OCI-M2 (cell line): ENCODE measurements around the gene KIF16B.

Source experiments
- DNase-seq: peaks from one replicate; lab custom pipeline; 2025; ENCODE audit not compliant: unreplicated experiment; lab: John Stamatoyannopoulos, UW

The KIF16B gene

GRCh38 chr20:16483024-16483423 lies 90.2 kb downstream of the KIF16B start:
- no peak for DNase-seq

GRCh38 chr20:16481977-16482376 lies 91.3 kb downstream of the KIF16B start:
- no peak for DNase-seq

GRCh38 chr20:16479666-16480065 lies 93.6 kb downstream of the KIF16B start:
- DNase-seq: no peak

GRCh38 chr20:16477632-16478031 lies 95.6 kb downstream of the KIF16B start:
- no peak for DNase-seq

- DNase-seq: peak; percentile 36
Measured at GRCh38 chr20:16476032-16476431, 97.2 kb downstream of the KIF16B start.

- no peak for DNase-seq
Measured at GRCh38 chr20:16475225-16475624, 98.0 kb downstream of the KIF16B start.

GRCh38 chr20:16474363-16474762 lies 98.9 kb downstream of the KIF16B start:
- no peak for DNase-seq

- DNase-seq: peak; percentile 4
Measured at GRCh38 chr20:16472045-16472872, 101.0 kb downstream of the KIF16B start.

GRCh38 chr20:16469395-16469905 lies 103.8 kb downstream of the KIF16B start:
- no peak for DNase-seq

- DNase-seq: no peak
Measured at GRCh38 chr20:16462711-16463110, 110.5 kb downstream of the KIF16B start.

GRCh38 chr20:16459019-16459700 lies 114.1 kb downstream of the KIF16B start:
- DNase-seq: no peak

- DNase-seq: no peak
Measured at GRCh38 chr20:16457514-16457913, 115.7 kb downstream of the KIF16B start.

GRCh38 chr20:16455324-16455723 lies 117.9 kb downstream of the KIF16B start:
- no peak for DNase-seq

- DNase-seq: no peak
Measured at GRCh38 chr20:16451982-16452381, 121.3 kb downstream of the KIF16B start.

GRCh38 chr20:16451001-16451400 lies 122.2 kb downstream of the KIF16B start:
- DNase-seq: no peak

- no peak for DNase-seq
Measured at GRCh38 chr20:16446991-16447390, 126.3 kb downstream of the KIF16B start.

GRCh38 chr20:16446246-16446645 lies 127.0 kb downstream of the KIF16B start:
- DNase-seq: no peak

GRCh38 chr20:16445482-16445881 lies 127.8 kb downstream of the KIF16B start:
- no peak for DNase-seq

GRCh38 chr20:16444057-16444777 lies 129.0 kb downstream of the KIF16B start:
- DNase-seq: no peak

GRCh38 chr20:16441546-16442164 lies 131.6 kb downstream of the KIF16B start:
- DNase-seq: no peak

GRCh38 chr20:16440686-16441085 lies 132.6 kb downstream of the KIF16B start:
- DNase-seq: no peak
